GOT3 (cell line): Measurements from ENCODE around the gene ZFP57.

Source experiments
- DNase-seq: peaks from one replicate; lab custom pipeline; 2025; ENCODE audit warnings: mixed read lengths; lab: John Stamatoyannopoulos, UW

Gene ZFP57

DNA sequence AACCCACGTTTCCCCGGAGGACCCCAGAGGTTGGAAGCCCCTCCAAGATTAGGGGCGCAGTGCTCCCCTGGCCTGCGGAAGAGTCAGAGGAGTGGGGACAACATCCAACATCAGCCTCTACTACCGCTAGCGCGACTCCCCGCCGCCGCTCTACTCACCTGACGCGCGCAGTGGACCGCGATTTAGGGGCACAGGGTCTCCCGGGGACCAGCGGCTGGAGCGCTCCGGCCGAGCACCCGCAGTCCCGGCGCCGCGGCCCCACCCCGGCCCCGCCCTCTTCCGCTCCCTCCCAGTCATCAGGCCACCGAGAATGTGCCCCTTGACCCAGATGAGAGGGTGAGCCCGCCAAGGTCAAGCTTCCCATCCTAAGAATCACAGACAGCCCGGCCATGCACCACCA lies at the start of gene ZFP57:
Gene ZFP57 (minus strand): TSS at position 249 of the 400 bp plus-strand sequence. CDS start 4,149 bp downstream, outside the sequence.
- DNase-seq: no peak

DNA sequence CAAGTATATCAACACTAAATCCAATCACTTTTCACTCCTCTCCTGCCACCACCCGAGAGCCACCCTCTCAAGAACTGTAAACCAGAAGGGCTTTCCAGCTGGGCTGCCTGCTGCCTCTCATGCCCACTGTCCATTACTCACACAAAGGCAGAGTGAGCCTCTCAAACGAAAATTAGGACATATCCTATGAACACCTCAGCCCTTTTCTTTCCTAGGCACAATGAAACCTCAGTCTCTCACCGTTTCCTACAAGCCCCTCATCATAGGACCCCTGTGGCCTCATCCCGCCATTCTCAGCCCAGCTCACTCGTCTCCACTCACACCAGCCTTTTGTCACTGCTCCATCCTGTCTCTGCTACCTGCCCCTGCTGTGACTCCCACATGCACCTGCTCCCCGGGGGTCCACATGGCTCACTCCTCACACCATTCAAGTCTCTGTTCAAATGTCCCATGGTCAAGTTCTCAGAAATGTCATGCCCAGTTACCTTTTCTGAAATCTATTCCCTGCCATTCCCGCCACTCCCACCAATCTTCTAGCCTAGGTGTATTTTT lies 49.7 kb upstream of the ZFP57 start:
- DNase-seq: no peak

DNA sequence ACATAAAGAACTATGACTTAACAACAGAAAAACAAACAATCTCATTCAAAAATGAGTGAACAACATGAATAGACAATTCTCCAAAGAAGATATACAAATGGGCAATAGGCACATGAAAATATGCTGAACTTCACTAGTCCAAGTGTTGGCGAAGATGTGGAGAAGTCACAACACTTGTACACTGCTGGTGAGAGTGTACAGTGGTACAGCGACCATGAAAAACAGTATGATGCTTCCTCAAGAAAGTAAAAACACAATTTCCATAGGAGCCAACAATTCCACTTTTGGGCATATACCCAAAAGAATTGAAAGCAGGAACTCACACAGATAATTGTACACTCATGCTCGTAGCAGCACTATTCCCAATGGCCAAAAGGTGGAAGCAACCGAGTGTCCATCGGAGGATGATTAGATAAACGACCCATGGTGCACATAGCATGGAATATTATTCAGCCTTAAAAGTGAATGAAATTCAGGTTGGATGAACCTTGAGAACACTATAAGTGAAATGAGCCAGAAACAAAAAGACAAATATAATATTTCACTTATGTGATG lies 48.9 kb upstream of the ZFP57 start:
- no peak for DNase-seq

DNA sequence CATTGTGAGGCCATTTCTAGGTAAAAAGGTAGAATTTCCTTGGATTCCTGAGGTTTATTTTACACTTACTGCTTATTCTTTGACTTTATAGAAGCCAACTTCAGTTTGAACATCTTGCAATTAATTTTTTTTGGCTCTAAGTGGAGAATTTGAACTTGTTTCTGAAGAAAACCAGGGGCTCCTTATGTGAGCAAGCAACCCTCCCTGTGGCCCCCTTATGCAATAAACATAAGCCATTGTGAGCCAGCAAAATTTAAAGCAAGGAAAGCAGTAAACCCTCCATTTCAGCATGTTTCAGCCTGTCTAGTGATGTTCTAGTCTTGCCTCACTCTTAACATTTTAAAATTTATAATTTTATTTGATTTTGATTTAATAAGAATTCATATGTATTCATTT lies 47.9 kb upstream of the ZFP57 start:
- no peak for DNase-seq

DNA sequence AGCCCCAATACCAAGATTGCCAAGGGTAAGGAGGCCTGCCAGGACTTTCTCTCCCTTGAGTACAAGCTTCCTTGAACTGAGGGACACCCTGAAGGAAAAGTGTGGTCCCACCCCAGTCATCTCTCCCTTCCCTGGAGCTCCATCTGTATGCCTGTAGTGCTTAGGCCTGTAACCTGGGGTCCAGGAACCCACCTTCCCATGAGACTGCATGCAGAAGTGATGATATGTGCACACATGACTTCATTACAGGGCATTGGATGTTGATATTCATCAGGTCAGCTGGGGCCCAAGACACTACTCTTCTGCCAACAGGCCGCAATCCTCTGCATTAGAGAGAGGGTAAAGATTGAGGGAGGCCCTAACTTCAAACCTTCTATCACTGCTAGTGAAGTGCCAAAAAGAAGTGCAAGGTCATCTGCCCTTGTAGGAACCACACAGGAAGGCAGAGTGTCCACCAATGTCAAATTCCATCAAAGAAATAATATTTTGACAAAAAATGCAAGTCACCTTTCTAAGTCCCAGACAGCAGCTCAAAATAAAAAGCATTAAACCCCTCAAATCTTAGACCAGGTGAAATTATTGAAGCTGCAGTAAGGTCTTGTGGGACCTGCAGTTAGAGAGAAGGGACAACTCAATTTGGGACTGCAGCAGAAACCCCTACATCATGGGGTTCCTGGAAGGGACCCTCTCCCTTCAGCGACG lies 47.4 kb upstream of the ZFP57 start:
- DNase-seq: no peak

DNA sequence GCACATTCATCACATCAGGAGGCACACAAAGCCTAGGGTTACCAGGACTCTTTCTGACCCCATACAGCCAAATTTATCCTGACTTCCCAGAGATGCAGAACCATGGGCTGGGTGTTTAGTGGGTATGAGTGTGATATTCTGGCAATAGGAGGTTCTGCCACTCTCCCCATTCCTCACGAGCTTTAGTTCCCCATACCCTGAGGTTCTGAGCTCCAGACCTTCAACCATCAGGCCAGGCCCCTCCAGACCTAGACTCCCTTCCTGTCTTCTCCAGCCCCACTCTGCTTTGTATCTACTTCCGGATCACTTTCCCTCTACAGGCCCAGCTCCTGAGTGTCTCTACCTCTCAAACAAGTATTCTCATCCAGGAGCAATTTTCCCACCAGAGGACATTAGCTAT lies 46.7 kb upstream of the ZFP57 start:
- no peak for DNase-seq

DNA sequence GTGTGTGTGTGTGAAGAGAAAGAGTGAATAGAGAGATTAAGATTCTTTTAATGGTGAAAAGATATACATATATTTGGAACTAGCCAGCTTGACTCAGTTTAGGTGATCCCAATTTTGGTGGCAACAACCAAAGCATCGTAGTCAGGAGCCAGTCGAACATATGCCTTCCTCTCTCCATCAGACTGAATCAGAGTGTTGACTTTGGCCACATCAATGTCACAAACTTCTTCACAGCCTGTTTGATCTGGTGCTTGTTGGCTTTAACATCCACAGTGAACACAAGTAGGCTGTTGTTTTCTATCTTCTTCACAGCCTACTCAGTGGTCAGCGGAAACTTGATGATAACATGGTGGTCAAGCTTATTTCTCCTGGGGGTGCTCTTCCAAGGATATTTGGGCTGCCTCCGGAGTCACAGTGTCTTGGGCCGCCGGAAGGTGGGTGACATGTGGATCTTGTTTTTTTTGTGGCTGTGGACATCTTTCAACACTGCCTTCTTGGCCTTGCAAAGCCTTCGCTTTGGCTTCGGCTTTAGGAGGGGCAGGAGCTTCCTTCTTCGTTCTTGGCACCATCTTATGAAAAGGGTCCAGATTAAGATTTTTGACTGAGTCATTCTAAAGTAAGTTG lies 45.7 kb upstream of the ZFP57 start:
- DNase-seq: no peak

DNA sequence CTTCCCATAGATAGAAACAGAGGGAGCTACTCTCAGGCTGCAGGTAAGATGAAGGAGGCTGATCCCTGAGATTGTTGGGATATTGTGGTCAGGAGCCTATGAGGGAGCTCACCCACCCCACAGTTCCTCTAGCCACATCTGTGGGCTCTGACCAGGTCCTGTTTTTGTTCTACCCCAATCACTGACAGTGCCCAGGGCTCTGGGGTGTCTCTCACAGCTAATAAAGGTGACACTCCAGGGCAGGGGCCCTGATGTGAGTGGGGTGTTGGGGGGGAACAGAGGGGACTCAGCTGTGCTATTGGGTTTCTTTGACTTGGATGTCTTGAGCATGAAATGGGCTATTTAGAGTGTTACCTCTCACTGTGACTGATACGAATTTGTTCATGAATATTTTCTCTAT lies 45.0 kb upstream of the ZFP57 start:
- no peak for DNase-seq

DNA sequence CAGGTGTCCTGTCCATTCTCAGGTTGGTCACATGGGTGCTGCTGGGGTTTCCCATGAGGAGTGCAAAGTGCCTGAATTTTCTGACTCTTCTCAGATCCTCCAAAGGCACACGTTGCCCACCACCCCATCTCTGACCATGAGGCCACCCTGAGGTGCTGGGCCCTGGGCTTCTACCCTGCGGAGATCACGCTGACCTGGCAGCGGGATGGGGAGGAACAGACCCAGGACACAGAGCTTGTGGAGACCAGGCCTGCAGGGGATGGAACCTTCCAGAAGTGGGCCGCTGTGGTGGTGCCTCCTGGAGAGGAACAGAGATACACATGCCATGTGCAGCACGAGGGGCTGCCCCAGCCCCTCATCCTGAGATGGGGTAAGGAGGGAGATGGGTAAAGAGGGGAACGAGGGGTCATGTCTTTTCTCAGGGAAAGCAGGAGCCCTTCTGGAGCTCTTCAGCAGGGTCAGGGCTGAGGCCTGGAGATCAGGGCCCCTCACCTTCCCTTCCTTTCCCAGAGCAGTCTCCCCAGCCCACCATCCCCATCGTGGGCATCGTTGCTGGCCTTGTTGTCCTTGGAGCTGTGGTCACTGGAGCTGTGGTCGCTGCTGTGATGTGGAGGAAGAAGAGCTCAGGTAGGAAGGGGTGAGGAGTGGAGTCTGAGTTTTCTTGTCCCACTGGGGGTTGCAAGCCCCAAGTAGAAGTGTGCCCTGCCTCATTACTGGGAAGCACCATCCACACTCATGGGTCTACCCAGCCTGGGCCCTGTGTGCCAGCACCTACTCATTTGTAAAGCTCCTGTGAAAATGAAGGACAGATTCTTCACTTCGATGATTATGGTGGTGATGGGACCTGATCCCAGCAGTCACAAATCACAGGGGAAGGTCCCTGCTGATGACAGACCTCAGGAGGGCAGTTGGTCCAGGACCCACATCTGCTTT lies 44.3 kb upstream of the ZFP57 start:
- no peak for DNase-seq

DNA sequence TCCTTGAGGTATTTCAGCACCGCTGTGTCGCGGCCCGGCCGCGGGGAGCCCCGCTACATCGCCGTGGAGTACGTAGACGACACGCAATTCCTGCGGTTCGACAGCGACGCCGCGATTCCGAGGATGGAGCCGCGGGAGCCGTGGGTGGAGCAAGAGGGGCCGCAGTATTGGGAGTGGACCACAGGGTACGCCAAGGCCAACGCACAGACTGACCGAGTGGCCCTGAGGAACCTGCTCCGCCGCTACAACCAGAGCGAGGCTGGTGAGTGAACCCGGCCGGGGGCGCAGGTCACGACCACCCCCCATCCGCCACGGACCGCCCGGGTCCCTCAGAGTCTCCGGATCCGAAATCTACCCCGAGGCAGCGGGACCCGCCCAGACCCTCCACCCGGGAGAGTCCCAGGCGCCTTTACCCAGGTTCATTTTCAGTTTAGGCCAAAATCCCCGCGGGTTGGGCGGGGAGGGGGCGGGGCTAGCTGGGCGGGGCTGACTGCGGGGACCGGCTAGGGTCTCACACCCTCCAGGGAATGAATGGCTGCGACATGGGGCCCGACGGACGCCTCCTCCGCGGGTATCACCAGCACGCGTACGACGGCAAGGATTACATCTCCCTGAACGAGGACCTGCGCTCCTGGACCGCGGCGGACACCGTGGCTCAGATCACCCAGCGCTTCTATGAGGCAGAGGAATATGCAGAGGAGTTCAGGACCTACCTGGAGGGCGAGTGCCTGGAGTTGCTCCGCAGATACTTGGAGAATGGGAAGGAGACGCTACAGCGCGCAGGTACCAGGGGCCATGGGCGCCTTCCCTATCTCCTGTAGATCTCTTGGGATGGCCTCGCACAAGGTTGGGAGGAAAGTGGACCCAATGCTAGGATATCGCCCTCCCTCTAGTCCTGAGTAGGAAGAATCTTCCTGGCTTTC lies 43.0 kb upstream of the ZFP57 start:
- DNase-seq: no peak

DNA sequence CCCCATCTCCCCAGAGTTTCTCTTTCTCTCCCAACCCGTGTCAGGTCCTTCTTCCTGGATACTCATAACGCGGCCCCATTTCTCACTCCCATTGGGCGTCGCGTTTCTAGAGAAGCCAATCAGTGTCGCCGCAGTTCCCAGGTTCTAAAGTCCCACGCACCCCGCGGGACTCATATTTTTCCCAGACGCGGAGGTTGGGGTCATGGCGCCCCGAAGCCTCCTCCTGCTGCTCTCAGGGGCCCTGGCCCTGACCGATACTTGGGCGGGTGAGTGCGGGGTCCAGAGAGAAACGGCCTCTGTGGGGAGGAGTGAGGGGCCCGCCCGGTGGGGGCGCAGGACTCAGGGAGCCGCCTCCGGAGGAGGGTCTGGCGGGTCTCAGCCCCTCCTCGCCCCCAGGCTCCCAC lies 42.3 kb upstream of the ZFP57 start, which contains the start of gene HLA-F:
Gene HLA-F (plus strand): TSS at position 173 of the 404 bp plus-strand sequence. CDS start 30 bp downstream, at position 203.
- peak; percentile 62 for DNase-seq

DNA sequence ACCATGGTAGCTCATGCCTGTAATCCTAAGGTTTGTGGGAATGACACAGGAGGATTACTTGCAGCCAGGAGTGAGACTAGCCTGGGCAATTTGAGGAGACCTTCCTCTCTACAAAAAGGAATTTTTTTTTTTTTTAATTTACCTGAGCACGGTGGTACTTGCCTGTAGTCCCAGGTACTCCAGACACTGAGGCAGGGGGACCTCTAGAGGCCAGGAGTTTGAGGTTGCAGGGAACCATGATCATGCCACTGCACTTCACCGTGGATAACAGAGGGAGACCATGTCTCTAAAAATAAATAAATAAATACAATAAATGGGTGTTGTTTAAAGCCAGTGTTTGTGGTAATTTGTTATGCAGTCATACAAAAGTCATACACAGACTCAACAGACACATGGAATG lies 39.9 kb upstream of the ZFP57 start:
- DNase-seq: no peak

DNA sequence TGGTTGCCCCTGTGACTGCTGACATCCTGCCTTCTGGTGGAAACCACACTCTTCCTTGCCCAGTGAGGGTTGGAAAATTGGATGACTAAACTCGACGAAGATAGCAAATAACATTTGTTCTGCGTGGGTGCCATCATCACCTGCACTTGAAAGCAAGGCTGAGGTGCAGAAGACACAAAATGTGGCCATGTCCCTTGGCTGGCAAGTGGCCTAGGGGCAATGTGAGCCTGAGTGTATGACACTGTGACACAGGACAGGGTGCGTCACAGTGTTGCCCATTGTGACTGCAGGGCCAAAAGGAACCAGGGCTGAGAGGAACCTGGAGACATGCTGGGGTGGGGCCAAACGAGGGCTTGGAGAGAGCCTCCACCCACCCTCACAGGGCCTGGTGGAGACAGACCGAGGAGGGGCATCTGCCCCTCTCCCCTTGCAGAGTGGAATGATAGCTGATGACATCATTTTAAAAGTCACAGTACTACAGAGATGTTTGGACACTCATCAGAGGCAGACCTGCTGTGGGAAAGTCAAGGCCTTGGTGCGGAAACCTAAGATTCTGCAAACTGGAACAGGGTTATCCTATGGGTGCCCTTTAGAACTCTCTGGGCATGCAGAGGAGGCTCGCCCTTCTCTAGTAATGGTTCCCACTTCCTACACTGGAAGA lies 29.5 kb upstream of the ZFP57 start:
- DNase-seq: no peak

DNA sequence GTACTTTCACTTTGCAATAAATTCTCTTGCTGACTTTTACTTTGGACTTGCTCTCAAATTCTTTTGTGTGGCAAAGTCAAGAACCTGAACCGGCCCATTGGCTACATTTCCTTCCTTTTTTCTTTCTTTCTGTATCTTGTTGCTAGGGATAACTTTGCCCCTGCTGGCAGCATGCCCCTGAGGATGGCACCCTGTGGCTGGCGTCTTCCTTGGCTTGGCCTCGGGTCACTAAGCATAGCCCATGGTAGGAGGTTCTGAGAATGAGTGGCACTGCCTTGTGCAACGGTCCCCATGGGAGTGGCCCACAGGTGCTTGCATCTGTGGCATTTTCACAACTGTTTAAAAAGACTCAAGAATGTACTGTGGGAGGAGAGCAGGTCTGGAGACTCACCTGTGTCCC lies 28.2 kb upstream of the ZFP57 start:
- no peak for DNase-seq

DNA sequence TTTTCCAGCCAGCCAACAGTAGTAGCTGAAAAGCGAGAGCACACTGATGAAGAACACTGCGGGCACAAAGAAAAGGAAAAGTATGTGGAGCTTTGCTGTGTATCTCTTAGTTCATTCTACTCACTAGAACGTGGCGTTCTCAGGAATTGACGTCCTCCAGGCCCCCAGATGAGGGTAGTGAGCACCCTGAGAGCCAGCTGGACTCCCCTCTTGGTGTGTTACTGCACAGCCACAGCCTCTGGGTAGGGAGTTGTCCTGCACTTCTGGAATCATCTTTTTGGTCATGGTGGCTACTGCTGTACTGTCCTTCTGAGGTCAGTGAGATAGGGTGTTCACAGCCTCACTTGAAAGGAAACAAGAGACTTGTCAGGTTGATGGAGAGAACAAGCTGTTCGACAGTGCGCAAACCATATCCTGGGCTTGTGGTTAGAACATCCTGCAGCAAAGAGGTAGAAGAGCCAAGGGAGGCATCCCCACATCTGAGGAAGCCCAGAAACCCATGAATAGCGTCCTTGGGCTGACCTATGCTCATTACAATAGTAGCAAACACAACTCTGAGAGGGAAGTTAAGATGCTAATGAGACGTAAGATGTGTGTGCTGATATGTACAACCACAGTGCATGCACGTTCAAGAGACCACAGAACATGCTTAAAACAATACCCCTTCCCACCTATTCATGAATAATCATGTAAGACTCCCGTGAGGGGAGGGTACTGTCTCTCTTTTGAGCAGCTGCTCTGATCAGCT lies 27.7 kb upstream of the ZFP57 start:
- DNase-seq: no peak

DNA sequence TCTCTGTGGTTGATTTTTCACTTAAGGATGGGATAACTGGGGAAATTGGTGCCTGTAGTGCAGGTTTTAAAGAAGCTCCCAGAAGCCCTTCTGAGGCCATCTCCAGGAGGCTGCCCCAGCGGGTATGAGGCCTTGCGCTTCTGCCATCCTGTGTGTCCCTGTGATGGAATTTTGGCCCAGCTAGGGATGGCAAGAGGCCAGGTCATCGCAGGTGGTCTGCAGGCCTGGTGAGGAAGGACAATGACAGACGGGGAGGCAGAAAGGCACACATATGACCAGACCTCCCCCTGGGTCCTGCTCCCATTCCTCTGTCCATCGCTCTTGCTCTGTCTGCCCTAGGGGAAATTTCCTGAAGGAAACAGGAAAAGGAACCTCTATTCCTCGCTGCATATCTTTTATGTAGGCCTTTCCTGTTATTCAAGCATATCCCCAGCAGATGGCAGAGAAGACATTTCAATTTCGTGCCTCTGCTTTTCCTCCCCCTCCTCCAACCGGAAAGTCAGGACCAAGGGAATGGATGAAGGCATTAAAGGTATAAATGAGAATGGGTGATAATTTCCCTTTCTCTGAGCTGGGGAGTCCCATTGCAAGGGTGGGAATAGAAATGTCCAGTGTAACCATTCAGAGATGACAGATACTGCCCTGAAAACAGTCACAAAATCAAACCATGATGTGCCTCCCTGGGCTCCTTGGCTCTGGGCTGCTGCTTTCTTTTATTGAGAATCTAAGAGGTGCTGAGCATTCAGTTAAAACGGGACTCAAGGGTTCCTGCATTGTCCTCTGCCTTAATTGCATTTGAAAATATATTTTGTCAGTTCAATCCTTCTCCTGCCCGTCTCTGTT lies 24.7 kb upstream of the ZFP57 start:
- no peak for DNase-seq

DNA sequence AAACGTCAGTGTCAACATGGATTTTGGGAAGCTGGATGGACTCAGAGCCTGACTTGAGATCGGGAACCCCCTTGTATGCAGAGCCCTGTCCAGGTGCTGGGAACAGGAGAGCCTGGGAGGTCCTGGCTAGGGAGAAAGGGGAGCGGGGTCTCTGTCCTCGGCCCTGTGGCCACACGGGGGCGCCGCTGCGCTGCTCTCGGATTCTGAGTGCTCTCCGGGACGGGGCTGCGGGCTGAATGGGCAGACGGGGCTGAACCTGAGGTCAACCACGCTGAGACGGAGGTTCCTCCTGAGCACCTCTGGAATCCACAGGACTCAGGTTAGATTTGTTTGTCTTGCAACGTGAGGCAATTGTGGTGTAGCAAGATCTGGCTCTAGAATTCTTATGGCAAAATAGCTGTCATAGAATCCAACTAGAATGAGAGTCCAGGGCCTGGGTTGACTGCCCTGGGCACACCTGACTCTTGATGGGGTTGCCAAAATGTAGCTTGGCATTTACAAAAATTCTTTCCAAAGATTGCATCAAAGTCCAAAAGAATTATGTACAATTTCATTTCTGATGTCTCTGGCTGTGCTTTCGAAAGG lies 21.7 kb upstream of the ZFP57 start:
- no peak for DNase-seq
